GM18517 (cell line): ENCODE data around the gene CREBL2.
"Not testable (repeated sequence)": the region's sequence is repeated elsewhere in the genome, so short reads cannot be mapped to it uniquely, and the experiment has no call there.

Experiments
- ATAC-seq: cut with Tn5 transposase; IDR thresholded peaks from one replicate; pipeline ENCODE4 v1.9.1; 2021; ENCODE audit warnings: mild to moderate bottlenecking, moderate library complexity; ENCODE audit not compliant: unreplicated experiment

The CREBL2 gene

GRCh38 chr12:12596598-12596997, 15.1 kb upstream of the CREBL2 start:
- ATAC-seq, result not testable (repeated sequence)

DNA sequence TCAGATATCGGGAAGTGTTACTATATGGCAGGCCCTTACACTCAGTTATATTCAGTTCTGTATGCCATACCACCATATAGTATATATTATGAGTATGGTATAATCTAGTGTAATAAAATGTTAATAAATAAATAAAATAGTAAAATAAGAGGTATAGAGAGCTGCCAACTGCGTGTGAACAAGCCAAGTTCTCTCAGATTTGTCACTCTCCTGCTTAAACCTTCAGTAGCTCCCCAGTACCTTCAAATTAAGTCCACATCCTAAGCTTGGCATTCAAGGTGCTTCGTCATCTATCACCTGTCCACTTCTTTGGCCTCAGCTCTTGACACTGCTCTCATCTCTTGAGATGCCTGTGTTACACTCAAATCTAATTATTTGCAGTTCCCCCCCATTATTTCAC, 12.8 kb upstream of the CREBL2 start:
- no peak for ATAC-seq

DNA sequence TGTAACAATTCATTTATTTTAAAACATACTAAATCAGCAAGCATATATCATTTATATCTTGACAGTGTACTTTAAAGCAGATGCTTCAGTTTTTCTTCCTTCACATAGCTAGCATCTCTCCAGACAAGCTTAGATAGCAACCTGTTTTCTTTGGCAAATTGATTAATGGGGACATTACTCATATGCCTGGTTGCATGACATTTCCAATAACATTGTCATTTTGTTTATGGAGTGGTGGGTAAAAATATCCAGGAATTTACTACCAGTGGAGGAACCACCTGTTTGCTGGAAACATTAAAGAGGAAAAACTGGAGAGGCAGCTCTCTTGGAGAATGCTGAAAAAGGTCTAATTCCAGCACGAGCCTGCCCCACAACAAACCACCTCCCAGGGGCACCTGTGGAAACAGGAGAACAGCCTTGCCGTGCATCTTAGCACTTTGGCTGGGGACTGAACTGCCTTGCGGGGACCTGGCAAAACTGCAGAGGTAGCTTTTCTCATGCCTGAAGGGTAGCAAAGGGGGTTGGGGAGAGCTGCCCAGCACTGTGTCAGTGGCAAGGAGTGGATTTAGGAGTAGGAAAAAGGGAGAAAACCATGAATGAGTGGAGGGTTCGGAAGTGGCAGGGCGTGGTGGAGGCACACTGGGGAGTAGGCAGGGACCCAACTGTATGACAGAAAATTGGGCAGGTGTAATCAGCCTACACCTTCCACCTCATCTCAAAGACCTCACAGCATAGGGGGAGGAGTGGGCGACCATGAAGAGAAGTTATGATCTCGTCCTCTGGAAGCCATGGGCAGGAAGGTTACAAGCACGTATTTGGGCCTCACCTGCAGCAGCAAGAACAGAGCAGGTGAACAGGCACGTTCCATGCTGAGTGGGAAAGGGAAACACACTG, 11.7 kb upstream of the CREBL2 start:
- ATAC-seq, result no peak

- ATAC-seq, result no peak
These were observed 11.0 kb upstream of the CREBL2 start for GRCh38 chr12:12600659-12601058.

DNA sequence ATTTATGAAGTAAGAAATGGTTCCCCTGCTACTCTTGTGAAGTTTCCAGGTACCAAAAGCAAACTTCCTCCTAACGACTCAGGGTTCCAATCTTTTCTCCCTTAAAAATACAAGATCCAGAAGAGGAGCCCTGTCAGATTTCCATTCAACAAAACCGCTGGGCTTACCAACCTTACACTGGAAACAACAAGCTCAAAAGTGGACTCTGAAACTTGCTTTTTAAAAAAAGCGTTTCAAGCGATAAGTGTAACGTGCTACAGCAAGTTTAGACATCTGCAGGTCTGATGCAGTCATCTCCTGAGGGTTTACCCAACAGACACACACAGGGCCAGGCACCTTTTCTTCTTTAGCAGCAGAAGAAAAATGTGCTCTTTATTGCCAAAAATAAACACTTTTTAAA, 6.9 kb upstream of the CREBL2 start:
- no peak for ATAC-seq

DNA sequence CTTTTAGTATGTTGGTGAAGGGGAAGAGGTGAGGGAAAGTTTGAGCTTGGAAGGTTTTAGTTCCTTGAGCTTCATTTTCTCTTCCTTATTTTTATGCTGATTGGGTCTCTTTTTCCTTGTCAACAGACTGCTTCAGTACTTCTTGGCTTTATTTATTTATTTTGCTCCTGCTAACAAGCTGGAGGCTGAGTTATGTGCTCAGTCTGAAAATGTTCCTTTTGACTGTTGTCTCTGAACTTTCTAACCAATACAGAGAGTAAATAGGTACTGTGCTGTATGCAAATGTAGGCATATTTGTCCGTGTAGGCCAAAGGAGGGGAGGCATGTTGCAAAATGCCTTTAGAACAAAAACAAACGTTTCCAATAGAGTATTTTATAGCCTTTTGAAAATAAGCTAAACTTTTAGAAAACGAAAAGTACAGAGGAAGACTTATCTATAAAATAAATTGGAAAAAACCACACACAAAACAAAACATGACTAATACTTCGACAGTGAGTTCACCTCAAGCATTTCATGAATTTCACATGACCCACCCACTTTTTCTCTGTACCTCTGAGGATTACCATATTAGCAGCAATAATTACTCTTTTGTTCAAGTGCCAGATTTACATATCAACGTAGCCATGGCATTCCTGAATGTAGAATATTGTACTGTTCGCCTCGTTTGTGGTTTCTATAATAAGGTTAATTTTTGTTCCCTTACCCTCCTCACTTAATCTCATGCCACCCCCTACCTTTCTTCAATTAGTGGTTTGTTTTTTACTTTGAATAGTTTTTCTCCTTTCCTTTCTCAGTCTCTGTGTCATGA, 4.7 kb upstream of the CREBL2 start:
- ATAC-seq, result peak; percentile 44

DNA sequence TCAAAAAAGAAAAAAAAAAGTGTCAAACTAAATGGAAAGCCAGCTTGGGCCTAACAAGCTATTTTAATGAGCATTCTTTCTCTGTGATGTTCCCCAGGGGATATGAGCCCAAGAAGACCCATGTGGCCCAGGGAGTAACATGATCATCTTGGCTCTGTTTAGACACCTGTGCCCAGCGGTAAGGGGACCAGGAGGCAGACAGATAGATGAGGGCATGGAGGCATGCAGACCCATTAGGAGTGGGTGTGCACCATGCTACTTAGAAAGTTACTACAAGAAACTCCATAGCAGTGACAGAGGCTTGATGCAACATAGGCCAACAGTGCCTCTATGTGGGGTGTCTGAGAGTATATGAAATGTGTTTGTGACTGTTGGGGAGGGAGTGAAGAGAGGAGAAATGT, 3.1 kb upstream of the CREBL2 start:
- no peak for ATAC-seq

DNA sequence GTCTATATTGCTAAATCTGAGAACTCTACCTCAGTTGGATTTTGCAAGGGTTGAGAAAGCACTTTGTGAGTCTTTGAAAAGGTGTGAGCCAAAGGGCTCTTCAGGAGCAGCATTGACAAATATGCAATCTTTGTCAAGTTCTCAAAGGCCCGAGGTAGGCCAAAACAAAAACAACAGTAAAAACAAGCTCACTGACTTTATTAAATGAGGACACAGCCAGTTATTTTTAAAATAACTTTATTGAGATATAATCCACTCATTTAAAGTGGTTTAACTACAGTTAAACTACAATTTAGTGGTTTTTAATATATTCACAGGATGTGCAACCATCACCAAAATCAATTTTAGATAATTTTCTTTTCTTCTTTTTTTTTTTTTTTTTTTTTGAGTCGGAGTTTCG, 2.0 kb upstream of the CREBL2 start:
- ATAC-seq, result no peak

DNA sequence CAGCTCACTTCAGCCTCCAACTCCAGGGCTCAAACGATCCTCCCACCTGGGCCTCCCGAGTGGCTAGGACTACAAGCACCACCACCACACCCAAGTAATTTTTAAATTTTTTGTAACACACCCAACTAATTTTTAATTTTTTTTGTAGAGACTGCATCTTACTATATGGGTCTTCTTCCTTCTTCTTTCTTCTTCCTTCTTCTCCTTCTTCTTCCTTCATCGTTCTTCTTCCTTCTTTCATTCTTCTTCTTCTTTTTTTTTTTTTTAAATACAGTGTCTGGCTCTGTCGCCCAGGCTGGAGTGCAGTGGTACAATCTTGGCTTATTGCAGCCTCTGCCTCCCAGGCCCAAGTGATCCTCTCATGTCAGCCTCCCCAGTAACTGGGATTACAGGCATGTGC, 965 bp upstream of the CREBL2 start:
- no peak for ATAC-seq

DNA sequence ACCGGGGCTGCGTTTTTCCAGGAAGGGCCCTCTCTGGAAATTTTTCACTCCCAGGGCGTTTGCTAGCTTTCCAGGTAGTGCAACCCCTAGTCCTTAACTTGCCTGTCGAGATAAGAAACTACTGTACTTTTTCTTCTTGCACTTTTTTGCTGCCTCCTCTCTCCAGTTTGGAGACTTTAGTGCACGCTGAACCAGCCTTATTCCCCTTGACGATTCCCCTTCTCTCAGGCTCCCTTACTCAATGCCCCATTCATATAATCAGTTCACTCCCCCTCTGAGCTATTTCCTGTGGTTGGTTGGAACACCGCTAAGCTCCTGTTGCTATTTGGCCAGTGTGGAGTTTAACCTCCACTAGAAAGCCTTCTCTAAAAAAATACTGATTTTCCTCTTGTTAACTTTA, 682 bp downstream of the CREBL2 start:
- peak; percentile 5 for ATAC-seq

DNA sequence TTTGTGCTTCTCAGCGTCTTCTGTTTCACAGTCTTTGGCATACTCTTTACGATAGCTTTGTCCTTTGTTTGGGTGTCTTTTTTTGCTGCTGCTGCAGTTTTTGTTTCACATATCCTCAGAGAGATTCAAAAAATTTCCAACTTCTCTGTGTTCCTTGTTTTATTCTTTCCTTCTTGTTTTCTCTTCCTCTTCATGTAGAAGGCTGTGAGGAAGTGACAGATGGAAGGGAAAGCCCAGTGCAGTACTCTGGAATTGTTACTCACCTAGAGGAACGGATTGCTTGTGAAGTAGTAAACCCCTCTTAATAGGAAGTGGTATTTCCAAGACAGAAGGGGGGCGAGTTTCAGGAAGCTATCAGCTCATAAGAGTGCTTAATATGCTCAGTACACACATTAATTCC, 1.7 kb downstream of the CREBL2 start:
- no peak for ATAC-seq

DNA sequence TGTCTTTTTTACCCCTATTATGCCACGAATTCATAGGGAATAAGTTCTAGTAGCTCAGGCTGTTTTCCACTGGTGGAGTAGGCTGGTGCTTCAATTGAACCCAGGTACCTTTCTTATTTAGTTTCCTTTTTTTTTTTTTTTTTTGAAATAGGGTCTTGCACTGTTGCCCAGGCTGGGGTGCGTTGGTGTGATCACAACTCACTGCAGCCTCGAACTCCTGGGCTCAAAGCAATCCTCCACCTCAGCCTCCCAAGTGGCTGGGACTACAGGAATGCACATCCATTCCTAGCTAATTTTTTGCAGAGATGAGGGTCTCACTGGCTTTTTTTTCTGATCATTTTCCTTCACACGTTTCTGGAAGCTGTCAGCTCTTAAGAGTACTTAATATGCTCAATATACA, 2.7 kb downstream of the CREBL2 start:
- no peak for ATAC-seq

DNA sequence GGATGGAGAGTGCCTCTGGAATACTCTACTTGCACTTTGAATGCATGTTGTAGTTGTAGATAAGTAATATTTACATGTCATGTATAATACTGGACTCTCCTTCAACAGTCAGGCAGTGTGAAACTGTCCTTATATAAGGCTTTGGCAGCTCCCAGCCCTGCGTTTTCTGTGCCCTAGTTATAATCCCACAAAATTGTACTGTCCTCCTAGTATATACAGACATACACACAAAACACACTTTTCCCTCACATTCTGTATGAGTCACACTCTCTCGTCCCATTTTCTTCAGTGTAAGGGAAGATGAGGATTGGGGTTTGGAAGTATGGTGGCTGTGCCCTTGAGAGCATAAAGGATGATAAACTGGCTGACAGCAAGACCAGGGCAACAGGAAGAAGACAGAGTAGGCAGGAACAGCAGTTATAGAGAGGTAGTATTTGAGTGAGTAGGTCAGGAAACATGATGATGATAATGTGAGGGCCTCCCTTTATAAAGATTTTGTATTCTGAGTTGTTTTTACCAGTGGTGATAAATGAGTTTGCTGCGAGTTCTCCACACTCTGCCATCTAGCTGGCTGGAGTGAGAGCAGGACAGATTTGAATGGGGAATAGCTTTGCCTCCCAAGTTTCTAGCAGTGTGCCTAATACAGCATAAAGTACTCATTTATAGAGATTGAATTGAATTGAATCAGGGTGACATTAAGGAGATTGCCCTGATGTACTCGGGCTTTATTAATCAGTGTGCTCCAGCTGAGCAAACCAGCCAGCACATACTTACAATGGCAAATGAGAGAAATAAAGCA, 5.0 kb downstream of the CREBL2 start:
- ATAC-seq, result no peak

GRCh38 chr12:12618064-12618463, 6.4 kb downstream of the CREBL2 start:
- not testable (repeated sequence) for ATAC-seq

DNA sequence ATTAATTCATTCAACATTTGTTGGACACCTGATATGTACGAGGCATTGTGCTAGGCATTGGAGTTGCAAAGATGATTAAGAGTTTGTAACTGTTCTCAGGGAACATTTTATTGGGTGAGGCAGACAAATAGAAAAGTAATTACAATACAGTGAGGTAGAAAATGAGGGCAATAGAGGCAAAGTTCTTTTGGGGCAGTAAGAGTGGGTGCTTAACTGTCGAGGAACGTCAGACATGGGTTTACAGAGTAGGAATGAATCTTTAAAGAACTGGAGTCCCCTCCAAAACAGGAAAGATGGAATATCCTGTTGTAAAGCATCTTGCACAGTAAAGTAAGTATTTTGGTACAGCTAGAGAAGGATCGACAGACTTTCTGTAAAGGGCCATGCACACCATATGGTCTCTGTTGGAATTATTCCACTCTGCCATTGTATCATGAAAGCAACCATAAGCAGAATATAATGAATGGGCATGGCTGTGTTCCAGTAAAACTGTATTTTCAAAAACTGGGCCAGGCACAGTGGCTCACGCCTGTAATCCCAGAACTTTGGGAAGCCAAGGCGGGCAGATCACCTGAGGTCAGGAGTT, 9.1 kb downstream of the CREBL2 start:
- ATAC-seq, result no peak

DNA sequence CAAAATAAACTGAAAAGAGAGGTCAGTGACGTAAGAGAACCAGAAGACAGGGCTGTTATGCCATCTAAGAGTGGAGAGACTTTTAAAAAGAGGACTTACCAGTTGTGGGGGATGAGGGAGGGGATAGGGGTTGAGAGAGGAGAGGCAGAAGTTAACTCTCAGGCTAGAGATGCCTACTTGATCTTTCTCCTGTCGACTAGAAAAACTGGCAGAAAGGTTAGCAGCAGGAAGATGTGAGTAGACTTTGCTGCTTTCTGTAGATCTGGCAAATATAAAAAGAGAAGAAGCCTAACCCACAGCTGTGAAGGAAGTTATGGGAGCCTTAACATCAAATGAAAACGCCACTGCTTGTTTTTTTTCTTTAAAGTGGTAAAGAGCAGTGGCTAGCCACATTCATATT, 10.7 kb downstream of the CREBL2 start:
- no peak for ATAC-seq

- no peak for ATAC-seq
These were observed 12.9 kb downstream of the CREBL2 start for GRCh38 chr12:12624498-12624992.

GRCh38 chr12:12626471-12626870, 14.8 kb downstream of the CREBL2 start:
- no peak for ATAC-seq

GRCh38 chr12:12627308-12627827, 15.7 kb downstream of the CREBL2 start:
- ATAC-seq, result no peak

- ATAC-seq, result no peak
These were observed 16.3 kb downstream of the CREBL2 start for GRCh38 chr12:12628013-12628412.
